ENCODE data around the gene HLA-C.

DNA sequence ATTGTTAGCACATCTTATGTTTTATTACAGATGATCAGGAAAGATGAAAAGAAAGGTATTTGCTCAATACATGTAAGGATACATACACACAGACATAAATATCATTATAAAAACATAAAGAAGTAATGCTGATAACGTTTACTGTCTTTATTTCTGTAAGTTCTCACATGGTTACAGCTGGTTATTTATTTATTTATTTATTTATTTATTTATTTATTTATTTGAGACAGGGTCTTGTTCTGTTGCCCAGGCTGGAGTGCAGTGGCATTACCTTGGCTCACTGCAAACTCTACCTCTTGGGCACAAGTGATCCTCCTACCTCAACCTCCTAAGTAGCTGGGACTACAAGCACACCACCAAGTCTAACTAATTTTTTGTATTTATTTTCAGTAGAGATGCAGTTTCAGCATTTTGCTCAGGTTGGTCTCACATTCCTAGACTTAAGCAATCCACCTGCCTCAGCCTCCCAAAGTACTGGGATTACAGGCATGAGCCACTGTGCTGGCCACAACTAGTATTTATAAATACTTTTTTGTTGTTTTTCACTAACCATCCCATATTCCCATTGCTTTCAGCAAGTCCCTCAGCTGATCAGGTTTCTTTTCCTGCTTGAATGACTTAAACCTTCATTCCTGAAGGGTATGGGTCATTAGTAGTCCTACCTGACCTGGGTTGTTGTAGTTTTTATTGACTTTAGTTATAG lies 49.3 kb upstream of the HLA-C start:
- TF ChIP-seq EZH2 (IDR thresholded peaks at IDR 0.05; ENCODE audit: insufficient read depth, poor library complexity, severe bottlenecking) = no peak
- TF ChIP-seq EZH2phosphoT487 (IDR thresholded peaks at IDR 0.05; ENCODE audit: insufficient read depth, low read depth) = no peak

Data from GM23248 (cell line).